ENCODE data around the gene RNPEPL1.

The RNPEPL1 gene

DNA sequence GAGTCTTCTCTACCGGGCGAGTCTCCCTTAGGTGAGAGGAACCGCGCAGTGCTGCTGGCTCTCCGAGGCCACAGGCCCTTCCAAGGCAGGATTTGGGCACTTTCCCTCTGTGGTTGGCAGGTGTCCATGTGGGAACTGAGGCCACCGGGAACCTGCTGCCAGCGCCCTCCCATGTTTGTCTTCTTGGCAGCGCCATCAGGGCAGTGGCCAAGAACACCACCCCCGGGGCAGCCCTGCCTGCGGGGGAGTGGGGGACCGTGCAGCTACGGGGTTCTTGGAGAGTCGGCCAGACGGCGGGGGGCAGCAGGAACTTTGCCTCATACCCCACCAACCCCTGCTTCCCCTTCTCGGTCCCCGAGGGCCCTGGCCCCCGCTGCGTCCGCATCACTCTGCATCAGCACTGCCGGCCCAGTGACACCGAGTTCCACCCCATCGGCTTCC is 28.2 kb downstream of the RNPEPL1 start:
- Histone ChIP-seq H3K4me1 (ENCODE audit: control insufficient read depth in 5 of 5, insufficient read depth in 5 of 5, low read length in 5 of 5) (peaks cover 0 to 28% (median 18%) of the 10 kb centered on the region in 5 donors), H3K9ac (ENCODE audit: low read length in 5 of 5) (peak overlapping the region in 1 of 5 donors; percentile 50), H3K4me3 (ENCODE audit: low read depth in 1 of 5, low read length in 5 of 5) (peak overlapping the region in 1 of 5 donors; percentile 1), H3K36me3 (ENCODE audit: control insufficient read depth in 5 of 5, insufficient read depth in 5 of 5, low read length in 5 of 5) (peaks cover 0 to 86% (median 64%) of the 10 kb centered on the region in 5 donors), H3K9me3 (ENCODE audit: control insufficient read depth in 5 of 5, low read length in 5 of 5) (no peaks in the 10 kb centered on the region), H3K27ac (ENCODE audit: low read depth, low read length) (no peak overlapping the region), H3K27me3 (ENCODE audit: control insufficient read depth in 5 of 5, insufficient read depth in 4 of 5, low read length in 5 of 5) (no peaks in the 10 kb centered on the region)

DNA sequence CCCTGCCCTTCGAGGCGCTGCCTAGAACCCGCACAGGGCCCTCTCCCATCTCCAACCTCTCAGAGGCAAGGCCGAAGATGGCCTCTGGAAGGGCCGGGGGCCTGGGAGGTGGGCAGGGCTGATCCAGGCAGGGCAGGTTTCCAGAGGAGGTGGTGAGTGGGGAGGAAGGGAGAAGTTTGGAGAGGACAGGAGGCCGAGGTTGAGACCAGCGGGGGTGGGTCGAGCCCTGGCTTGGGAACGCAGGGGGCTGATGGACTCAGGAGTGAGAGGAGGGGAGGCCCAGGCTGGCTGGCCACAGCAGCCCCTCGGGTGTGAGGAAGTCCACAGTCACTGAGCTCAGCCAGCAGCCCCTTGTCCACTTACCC is 28.8 kb downstream of the RNPEPL1 start:
- H3K36me3 ChIP-seq (ENCODE audit: control insufficient read depth in 5 of 5, insufficient read depth in 5 of 5, low read length in 5 of 5): peaks cover 0 to 81% (median 61%) of the 10 kb centered on the region in 5 donors
- H3K27ac ChIP-seq (ENCODE audit: low read depth, low read length): no peak overlapping the region
- H3K4me1 ChIP-seq (ENCODE audit: control insufficient read depth in 5 of 5, insufficient read depth in 5 of 5, low read length in 5 of 5): peaks cover 0 to 28% (median 18%) of the 10 kb centered on the region in 5 donors
- H3K9me3 ChIP-seq (ENCODE audit: control insufficient read depth in 5 of 5, low read length in 5 of 5): no peaks in the 10 kb centered on the region
- H3K27me3 ChIP-seq (ENCODE audit: control insufficient read depth in 5 of 5, insufficient read depth in 4 of 5, low read length in 5 of 5): no peaks in the 10 kb centered on the region
- no peak overlapping the region for H3K9ac ChIP-seq (ENCODE audit: low read length in 5 of 5)
- no peak overlapping the region for H3K4me3 ChIP-seq (ENCODE audit: low read depth in 1 of 5, low read length in 5 of 5)

DNA sequence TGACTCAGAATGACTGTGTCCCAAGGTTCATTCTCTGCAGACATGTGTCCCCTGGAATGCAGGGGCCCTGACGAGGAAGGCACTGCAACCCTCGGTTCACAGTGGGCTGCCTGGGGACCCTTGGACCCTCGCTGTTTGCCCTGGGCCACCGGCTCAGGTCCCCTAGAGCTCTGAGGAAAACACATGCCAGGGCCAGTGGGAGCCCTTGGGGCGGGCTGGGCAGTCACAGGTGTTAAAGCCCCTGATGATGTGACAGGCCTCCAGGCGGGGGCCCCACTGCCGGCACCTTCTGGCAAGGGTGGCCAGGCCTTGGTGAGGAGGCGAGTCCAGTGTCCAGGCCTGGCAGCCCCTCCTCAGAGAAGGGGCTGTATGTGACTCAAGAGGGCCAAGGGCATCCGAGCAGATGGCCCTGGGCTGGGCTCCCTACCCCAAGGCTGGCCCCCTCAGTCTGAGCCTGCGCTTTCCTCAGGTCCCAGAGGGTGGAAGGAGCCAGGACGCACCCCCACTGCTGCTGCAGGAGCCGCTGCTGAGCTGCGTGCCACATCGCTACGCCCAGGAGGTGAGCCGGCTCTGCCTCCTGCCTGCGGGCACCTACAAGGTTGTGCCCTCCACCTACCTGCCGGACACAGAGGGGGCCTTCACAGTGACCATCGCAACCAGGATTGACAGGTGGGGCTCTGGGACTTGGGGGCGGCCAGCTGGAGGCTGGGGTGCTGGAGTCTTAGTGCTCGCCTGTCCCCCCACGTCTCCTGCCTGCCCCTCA is 29.3 kb downstream of the RNPEPL1 start:
- H3K9ac ChIP-seq (ENCODE audit: low read length in 5 of 5): no peak overlapping the region
- no peaks in the 10 kb centered on the region for H3K27me3 ChIP-seq (ENCODE audit: control insufficient read depth in 5 of 5, insufficient read depth in 4 of 5, low read length in 5 of 5)
- H3K4me1 ChIP-seq (ENCODE audit: control insufficient read depth in 5 of 5, insufficient read depth in 5 of 5, low read length in 5 of 5): peaks cover 0 to 28% (median 18%) of the 10 kb centered on the region in 5 donors
- no peak overlapping the region for H3K27ac ChIP-seq (ENCODE audit: low read depth, low read length)
- no peak overlapping the region for H3K4me3 ChIP-seq (ENCODE audit: low read depth in 1 of 5, low read length in 5 of 5)
- H3K9me3 ChIP-seq (ENCODE audit: control insufficient read depth in 5 of 5, low read length in 5 of 5): no peaks in the 10 kb centered on the region
- peaks cover 0 to 75% (median 57%) of the 10 kb centered on the region in 5 donors for H3K36me3 ChIP-seq (ENCODE audit: control insufficient read depth in 5 of 5, insufficient read depth in 5 of 5, low read length in 5 of 5)

GRCh38 chr2:240598311-240598911 is 30.1 kb downstream of the RNPEPL1 start:
- H3K4me3 ChIP-seq (ENCODE audit: low read depth in 1 of 5, low read length in 5 of 5): no peak overlapping the region
- H3K27ac ChIP-seq (ENCODE audit: low read depth, low read length): no peak overlapping the region
- H3K36me3 ChIP-seq (ENCODE audit: control insufficient read depth in 5 of 5, insufficient read depth in 5 of 5, low read length in 5 of 5): peaks cover 0 to 71% (median 52%) of the 10 kb centered on the region in 5 donors
- H3K9ac ChIP-seq (ENCODE audit: low read length in 5 of 5): no peak overlapping the region
- no peaks in the 10 kb centered on the region for H3K9me3 ChIP-seq (ENCODE audit: control insufficient read depth in 5 of 5, low read length in 5 of 5)
- peaks cover 0 to 28% (median 18%) of the 10 kb centered on the region in 5 donors for H3K4me1 ChIP-seq (ENCODE audit: control insufficient read depth in 5 of 5, insufficient read depth in 5 of 5, low read length in 5 of 5)
- H3K27me3 ChIP-seq (ENCODE audit: control insufficient read depth in 5 of 5, insufficient read depth in 4 of 5, low read length in 5 of 5): no peaks in the 10 kb centered on the region

DNA sequence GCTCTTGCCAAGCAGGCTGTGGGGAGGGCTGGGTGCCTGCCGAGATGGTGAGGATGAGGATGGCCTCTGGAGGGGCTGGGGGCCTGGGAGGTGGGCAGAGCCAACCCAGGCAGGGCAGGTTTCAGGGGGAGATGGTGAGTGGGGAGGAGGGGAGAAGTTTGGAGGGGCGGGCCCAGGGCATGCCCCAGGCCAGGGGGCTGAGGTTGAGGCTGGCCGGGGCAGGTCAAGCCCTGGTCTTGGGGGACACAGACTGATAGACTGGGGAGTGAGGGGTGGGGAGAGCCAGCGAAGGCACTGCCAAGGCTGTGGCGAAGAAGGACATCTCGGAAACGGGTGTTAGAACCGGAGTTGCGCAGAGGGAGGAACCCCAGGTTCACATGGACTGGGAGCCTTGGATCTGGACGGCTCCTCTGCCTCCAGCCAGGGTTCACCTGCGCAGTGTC is 30.9 kb downstream of the RNPEPL1 start:
- no peaks in the 10 kb centered on the region for H3K9me3 ChIP-seq (ENCODE audit: control insufficient read depth in 5 of 5, low read length in 5 of 5)
- H3K27me3 ChIP-seq (ENCODE audit: control insufficient read depth in 5 of 5, insufficient read depth in 4 of 5, low read length in 5 of 5): no peaks in the 10 kb centered on the region
- no peak overlapping the region for H3K27ac ChIP-seq (ENCODE audit: low read depth, low read length)
- H3K9ac ChIP-seq (ENCODE audit: low read length in 5 of 5): no peak overlapping the region
- H3K4me3 ChIP-seq (ENCODE audit: low read depth in 1 of 5, low read length in 5 of 5): no peak overlapping the region
- H3K36me3 ChIP-seq (ENCODE audit: control insufficient read depth in 5 of 5, insufficient read depth in 5 of 5, low read length in 5 of 5): peaks cover 0 to 64% (median 49%) of the 10 kb centered on the region in 5 donors
- H3K4me1 ChIP-seq (ENCODE audit: control insufficient read depth in 5 of 5, insufficient read depth in 5 of 5, low read length in 5 of 5): peaks cover 2 to 29% (median 19%) of the 10 kb centered on the region in 5 donors

- H3K36me3 ChIP-seq (ENCODE audit: control insufficient read depth in 5 of 5, insufficient read depth in 5 of 5, low read length in 5 of 5): peaks cover 0 to 56% (median 41%) of the 10 kb centered on the region in 5 donors
Observed at GRCh38 chr2:240600451-240600961, 32.2 kb downstream of the RNPEPL1 start.

GRCh38 chr2:240601061-240601830 is 33.0 kb downstream of the RNPEPL1 start:
- Histone ChIP-seq H3K27me3 (ENCODE audit: control insufficient read depth in 5 of 5, insufficient read depth in 4 of 5, low read length in 5 of 5) (no peaks in the 10 kb centered on the region), H3K27ac (ENCODE audit: low read depth, low read length) (no peak overlapping the region), H3K4me1 (ENCODE audit: control insufficient read depth in 5 of 5, insufficient read depth in 5 of 5, low read length in 5 of 5) (peaks cover 2 to 19% (median 17%) of the 10 kb centered on the region in 5 donors), H3K4me3 (ENCODE audit: low read depth in 1 of 5, low read length in 5 of 5) (no peak overlapping the region), H3K9ac (ENCODE audit: low read length in 5 of 5) (no peak overlapping the region), H3K9me3 (ENCODE audit: control insufficient read depth in 5 of 5, low read length in 5 of 5) (no peaks in the 10 kb centered on the region), H3K36me3 (ENCODE audit: control insufficient read depth in 5 of 5, insufficient read depth in 5 of 5, low read length in 5 of 5) (peaks cover 0 to 48% (median 33%) of the 10 kb centered on the region in 5 donors)

More at GRCh38 chr2:240600451-240600961, 32.2 kb downstream of the RNPEPL1 start:
- no peaks in the 10 kb centered on the region for H3K27me3 ChIP-seq (ENCODE audit: control insufficient read depth in 5 of 5, insufficient read depth in 4 of 5, low read length in 5 of 5)
- no peak overlapping the region for H3K27ac ChIP-seq (ENCODE audit: low read depth, low read length)
- H3K9me3 ChIP-seq (ENCODE audit: control insufficient read depth in 5 of 5, low read length in 5 of 5): no peaks in the 10 kb centered on the region
- H3K9ac ChIP-seq (ENCODE audit: low read length in 5 of 5): no peak overlapping the region
- H3K4me3 ChIP-seq (ENCODE audit: low read depth in 1 of 5, low read length in 5 of 5): no peak overlapping the region
- peaks cover 2 to 27% (median 23%) of the 10 kb centered on the region in 5 donors for H3K4me1 ChIP-seq (ENCODE audit: control insufficient read depth in 5 of 5, insufficient read depth in 5 of 5, low read length in 5 of 5)

DNA sequence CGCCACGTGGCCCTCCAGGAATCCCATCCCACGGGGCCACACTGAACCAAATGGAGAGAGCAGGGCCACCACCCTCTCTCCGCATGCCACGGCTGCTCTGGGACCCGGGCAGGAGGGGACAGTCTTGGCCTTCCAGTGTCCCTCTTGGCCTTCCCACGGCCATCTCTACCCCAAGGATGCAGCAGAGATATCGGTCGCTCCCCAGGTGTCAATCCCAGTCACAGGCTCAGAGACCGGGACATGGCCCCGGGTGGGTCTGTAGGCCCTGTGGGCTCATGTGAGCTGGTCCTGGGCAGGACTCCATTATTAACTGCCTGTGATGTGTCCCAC is 33.5 kb downstream of the RNPEPL1 start:
- Histone ChIP-seq H3K27me3 (ENCODE audit: control insufficient read depth in 5 of 5, insufficient read depth in 4 of 5, low read length in 5 of 5) (no peaks in the 10 kb centered on the region), H3K9ac (ENCODE audit: low read length in 5 of 5) (no peak overlapping the region), H3K36me3 (ENCODE audit: control insufficient read depth in 5 of 5, insufficient read depth in 5 of 5, low read length in 5 of 5) (peaks cover 0 to 45% (median 31%) of the 10 kb centered on the region in 5 donors), H3K4me3 (ENCODE audit: low read depth in 1 of 5, low read length in 5 of 5) (no peak overlapping the region), H3K4me1 (ENCODE audit: control insufficient read depth in 5 of 5, insufficient read depth in 5 of 5, low read length in 5 of 5) (peaks cover 2 to 15% (median 12%) of the 10 kb centered on the region in 5 donors), H3K27ac (ENCODE audit: low read depth, low read length) (no peak overlapping the region), H3K9me3 (ENCODE audit: control insufficient read depth in 5 of 5, low read length in 5 of 5) (no peaks in the 10 kb centered on the region)

DNA sequence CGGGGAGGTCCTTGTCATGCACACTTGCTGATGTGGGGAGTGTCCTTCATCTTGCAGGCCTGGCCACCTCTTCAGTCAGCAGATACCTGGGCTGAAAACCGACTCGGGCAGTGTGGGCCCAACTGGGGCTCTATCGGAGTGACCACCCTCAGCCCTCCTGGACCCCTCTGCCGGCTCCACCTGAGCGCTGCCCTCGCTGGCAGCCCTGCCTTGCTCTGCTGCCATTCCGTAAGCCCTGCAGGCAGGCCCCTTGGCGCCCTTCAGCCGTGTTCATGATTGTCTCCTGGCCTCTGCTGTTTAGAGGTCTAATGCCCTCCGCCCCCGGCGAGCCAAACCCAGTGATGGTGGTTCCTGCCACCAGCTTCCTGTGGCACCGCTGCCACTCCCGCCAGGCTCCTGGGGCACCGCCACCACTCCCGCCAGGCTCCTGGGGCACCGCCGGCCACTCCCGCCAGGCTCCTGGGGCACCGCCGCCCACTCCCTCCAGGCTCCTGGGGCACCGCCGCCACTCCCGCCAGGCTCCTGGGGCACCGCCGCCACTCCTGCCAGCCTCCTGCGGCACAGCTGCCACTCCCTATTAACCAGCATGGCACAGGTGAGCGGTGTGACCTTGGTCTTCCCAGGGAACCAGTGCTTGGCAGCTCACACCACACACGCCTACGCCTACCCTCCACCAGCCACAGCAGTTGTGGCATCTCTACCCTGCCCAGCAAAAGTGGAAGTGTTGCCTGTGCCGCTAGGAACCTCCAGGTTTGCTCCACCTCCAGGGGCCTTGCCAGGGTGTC is 34.2 kb downstream of the RNPEPL1 start:
- Histone ChIP-seq H3K27me3 (ENCODE audit: control insufficient read depth in 5 of 5, insufficient read depth in 4 of 5, low read length in 5 of 5) (no peaks in the 10 kb centered on the region), H3K9ac (ENCODE audit: low read length in 5 of 5) (no peak overlapping the region), H3K36me3 (ENCODE audit: control insufficient read depth in 5 of 5, insufficient read depth in 5 of 5, low read length in 5 of 5) (peaks cover 0 to 39% (median 28%) of the 10 kb centered on the region in 5 donors), H3K4me3 (ENCODE audit: low read depth in 1 of 5, low read length in 5 of 5) (no peak overlapping the region), H3K9me3 (ENCODE audit: control insufficient read depth in 5 of 5, low read length in 5 of 5) (no peaks in the 10 kb centered on the region), H3K4me1 (ENCODE audit: control insufficient read depth in 5 of 5, insufficient read depth in 5 of 5, low read length in 5 of 5) (peaks cover 2 to 15% (median 8%) of the 10 kb centered on the region in 5 donors), H3K27ac (ENCODE audit: low read depth, low read length) (no peak overlapping the region)
